HepG2 (cell line): ENCODE measurements around the gene RGS7.

Experiments used
- ETV5 ChIP-seq: IDR thresholded peaks from 2 replicates; pipeline ENCODE4 v1.6.1; 2018; ENCODE audit warnings: missing biosample characterization, missing genetic modification reagents, inconsistent platforms, borderline replicate concordance
- EZH2 ChIP-seq: conservative IDR thresholded peaks from 2 replicates; pipeline ENCODE4 v1.6.1; 2012; ENCODE audit warnings: mild to moderate bottlenecking, low read depth, low read length, moderate library complexity
- SP140L ChIP-seq: sonication (generic); formaldehyde crosslinking; IDR thresholded peaks from 2 replicates; pipeline ENCODE4 v1.4.0; 2020; ENCODE audit warnings: missing genetic modification reagents, borderline replicate concordance
- TAF1 ChIP-seq: sonication (generic); formaldehyde crosslinking; IDR thresholded peaks from 2 replicates; pipeline ENCODE4 v1.4.0; 2020; ENCODE audit warnings: missing genetic modification reagents
- TCF7L2 ChIP-seq: IDR thresholded peaks from 2 replicates; pipeline ENCODE4 v1.6.1; 2011; ENCODE audit warnings: mild to moderate bottlenecking, low read depth, low read length, moderate library complexity
- ZMYM2 ChIP-seq: sonication (generic); formaldehyde crosslinking; IDR thresholded peaks from 2 replicates; pipeline ENCODE4 v1.8.0; 2022; ENCODE audit warnings: mild to moderate bottlenecking, missing genetic modification reagents
- ZNF766 ChIP-seq: sonication (generic); formaldehyde crosslinking; IDR thresholded peaks from 2 replicates; pipeline ENCODE4 v1.5.0; 2020; ENCODE audit warnings: missing genetic modification reagents, borderline replicate concordance
- TF ChIP-seq, protein P1 (sequence below): sonication (generic); formaldehyde crosslinking; IDR thresholded peaks from 2 replicates; pipeline ENCODE4 v1.4.0; 2020; ENCODE audit warnings: mild to moderate bottlenecking, missing genetic modification reagents, borderline replicate concordance
- TF ChIP-seq, protein P2 (sequence below): sonication (generic); formaldehyde crosslinking; IDR thresholded peaks from 2 replicates; pipeline ENCODE4 v1.4.0; 2020; ENCODE audit warnings: mild to moderate bottlenecking, missing genetic modification reagents
- TF ChIP-seq, protein P3 (sequence below): sonication (generic); formaldehyde crosslinking; IDR thresholded peaks from 2 replicates; pipeline ENCODE4 v1.8.1; 2023; ENCODE audit warnings: mild to moderate bottlenecking, inconsistent platforms, moderate library complexity, missing genetic modification reagents, borderline replicate concordance

DNA sequence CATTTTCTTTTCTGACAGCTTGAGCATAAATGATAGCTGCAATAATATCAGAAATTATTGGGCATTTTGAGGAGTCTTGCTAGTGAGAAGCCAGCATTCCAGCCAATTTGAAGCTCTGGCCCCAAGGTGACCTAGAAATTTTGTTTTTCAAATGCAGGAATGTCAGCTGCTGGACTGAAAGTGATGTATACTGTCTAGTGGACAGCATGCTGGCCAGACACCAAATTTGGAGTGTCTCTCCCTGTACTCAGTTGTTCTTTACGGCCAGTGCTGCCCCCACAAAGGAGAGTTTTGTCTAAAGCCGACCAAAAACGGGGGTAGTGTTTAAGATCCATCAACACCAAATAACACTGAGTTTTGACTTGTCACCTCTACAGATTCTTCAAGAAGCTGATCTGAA lies 5.2 kb downstream of the RGS7 start:
- TF ChIP-seq, protein P1, sequence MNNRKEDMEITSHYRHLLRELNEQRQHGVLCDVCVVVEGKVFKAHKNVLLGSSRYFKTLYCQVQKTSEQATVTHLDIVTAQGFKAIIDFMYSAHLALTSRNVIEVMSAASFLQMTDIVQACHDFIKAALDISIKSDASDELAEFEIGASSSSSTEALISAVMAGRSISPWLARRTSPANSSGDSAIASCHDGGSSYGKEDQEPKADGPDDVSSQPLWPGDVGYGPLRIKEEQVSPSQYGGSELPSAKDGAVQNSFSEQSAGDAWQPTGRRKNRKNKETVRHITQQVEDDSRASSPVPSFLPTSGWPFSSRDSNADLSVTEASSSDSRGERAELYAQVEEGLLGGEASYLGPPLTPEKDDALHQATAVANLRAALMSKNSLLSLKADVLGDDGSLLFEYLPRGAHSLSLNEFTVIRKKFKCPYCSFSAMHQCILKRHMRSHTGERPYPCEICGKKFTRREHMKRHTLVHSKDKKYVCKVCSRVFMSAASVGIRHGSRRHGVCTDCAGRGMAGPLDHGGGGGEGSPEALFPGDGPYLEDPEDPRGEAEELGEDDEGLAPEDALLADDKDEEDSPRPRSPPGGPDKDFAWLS (CRISPR knock-in tag) = no peak
- TF ChIP-seq EZH2 = no peak
- TF ChIP-seq ZMYM2 (CRISPR knock-in tag) = no peak
- no peak for TF ChIP-seq TCF7L2
- TF ChIP-seq, protein P2, sequence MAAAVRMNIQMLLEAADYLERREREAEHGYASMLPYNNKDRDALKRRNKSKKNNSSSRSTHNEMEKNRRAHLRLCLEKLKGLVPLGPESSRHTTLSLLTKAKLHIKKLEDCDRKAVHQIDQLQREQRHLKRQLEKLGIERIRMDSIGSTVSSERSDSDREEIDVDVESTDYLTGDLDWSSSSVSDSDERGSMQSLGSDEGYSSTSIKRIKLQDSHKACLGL = no peak
- no peak for TF ChIP-seq ZNF766 (CRISPR knock-in tag)
- no peak for TF ChIP-seq ETV5
- no peak for TF ChIP-seq SP140L (CRISPR knock-in tag)
- TF ChIP-seq, protein P3, sequence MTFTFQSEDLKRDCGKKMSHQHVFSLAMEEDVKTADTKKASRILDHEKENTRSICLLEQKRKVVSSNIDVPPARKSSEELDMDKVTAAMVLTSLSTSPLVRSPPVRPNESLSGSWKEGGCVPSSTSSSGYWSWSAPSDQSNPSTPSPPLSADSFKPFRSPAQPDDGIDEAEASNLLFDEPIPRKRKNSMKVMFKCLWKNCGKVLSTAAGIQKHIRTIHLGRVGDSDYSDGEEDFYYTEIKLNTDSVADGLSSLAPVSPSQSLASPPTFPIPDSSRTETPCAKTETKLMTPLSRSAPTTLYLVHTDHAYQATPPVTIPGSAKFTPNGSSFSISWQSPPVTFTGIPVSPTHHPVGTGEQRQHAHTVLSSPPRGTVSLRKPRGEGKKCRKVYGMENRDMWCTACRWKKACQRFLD (CRISPR knock-in tag) = no peak
- TF ChIP-seq TAF1 (CRISPR knock-in tag) = no peak
